ENCODE data around the gene TBC1D22A.

The TBC1D22A gene

DNA sequence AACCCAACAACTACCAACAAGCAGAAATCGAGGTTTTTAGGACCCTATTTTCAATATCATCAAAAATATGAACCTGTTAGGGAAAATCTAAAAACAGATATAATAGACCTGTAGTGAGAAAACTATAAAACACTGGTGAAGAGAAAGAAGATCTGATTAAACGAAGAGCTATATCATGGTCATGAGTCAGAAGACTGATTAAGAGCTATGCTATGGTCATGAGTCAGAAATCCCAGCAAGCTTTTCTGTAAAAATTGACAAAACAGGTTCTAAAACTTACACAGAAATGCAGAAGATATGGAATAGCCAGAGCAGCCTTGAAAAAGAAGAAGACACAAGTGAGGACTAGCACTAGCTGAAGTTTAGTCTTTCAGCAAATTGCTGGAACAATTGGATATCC, 345.0 kb downstream of the TBC1D22A start:
- no peak overlapping the region for H3K4me3 ChIP-seq (IDR thresholded peaks at IDR 0.05; ENCODE audit: insufficient read depth, low read depth, low read length)
- H3K27ac ChIP-seq, result no peak overlapping the region

DNA sequence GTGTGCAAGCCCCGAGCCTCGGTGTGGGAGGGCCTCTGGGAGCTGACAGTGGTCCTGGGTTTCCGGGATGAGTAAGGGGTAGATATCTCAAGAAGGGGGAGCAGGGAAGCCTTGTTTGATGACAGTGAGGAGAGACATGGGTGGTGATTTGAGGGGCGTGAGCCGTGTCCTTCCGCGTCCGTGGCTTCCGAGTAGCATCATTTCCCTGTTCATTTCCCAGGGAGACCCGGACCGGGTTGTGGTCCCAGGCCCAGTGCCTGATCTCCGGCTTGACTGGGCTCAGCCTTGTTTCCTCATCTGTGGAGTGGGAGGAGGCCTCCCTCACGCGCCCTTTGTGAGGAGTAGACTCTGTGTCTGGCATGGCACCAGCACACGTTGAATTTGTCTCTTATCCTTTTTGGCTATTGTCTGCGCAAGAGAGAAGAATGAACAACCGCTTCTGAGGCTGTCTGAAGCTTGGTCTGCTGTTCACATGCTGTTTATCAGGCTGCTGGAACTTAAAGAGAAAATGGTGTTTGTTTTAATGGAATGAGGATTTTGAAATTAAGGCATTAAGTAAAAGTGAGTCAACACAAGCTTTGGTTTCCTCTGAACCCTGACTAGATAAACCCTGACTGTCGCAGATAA, 348.5 kb downstream of the TBC1D22A start:
- Histone ChIP-seq H3K4me3 (IDR thresholded peaks at IDR 0.05; ENCODE audit: insufficient read depth, low read depth, low read length) (no peak overlapping the region), H3K79me2 (ENCODE audit: insufficient read depth, low read depth) (no peaks in the 10 kb centered on the region), H3K9ac (no peak overlapping the region), H3K27ac (no peak overlapping the region), H3K27me3 (ENCODE audit: insufficient read depth, low read depth) (no peaks in the 10 kb centered on the region), H3K4me1 (ENCODE audit: low read depth, poor library complexity, severe bottlenecking) (no peaks in the 10 kb centered on the region), H4K20me1 (ENCODE audit: insufficient read depth) (no peaks in the 10 kb centered on the region), H2AFZ (ENCODE audit: low read depth) (no peak overlapping the region), H3K4me2 (no peak overlapping the region), H3K36me3 (ENCODE audit: insufficient read depth) (no peaks in the 10 kb centered on the region)
- TF ChIP-seq, protein P1, sequence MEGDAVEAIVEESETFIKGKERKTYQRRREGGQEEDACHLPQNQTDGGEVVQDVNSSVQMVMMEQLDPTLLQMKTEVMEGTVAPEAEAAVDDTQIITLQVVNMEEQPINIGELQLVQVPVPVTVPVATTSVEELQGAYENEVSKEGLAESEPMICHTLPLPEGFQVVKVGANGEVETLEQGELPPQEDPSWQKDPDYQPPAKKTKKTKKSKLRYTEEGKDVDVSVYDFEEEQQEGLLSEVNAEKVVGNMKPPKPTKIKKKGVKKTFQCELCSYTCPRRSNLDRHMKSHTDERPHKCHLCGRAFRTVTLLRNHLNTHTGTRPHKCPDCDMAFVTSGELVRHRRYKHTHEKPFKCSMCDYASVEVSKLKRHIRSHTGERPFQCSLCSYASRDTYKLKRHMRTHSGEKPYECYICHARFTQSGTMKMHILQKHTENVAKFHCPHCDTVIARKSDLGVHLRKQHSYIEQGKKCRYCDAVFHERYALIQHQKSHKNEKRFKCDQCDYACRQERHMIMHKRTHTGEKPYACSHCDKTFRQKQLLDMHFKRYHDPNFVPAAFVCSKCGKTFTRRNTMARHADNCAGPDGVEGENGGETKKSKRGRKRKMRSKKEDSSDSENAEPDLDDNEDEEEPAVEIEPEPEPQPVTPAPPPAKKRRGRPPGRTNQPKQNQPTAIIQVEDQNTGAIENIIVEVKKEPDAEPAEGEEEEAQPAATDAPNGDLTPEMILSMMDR (conservative IDR thresholded peaks at IDR 0.05; ENCODE audit: low read depth, low read length), result no peak

More for the DNA sequence above, 345.0 kb downstream of the TBC1D22A start:
- no peaks in the 10 kb centered on the region for H3K4me1 ChIP-seq (ENCODE audit: low read depth, poor library complexity, severe bottlenecking)
- H3K27me3 ChIP-seq (ENCODE audit: insufficient read depth, low read depth), result no peaks in the 10 kb centered on the region
- no peaks in the 10 kb centered on the region for H3K79me2 ChIP-seq (ENCODE audit: insufficient read depth, low read depth)
- H3K9ac ChIP-seq, result no peak overlapping the region
- H4K20me1 ChIP-seq (ENCODE audit: insufficient read depth), result no peaks in the 10 kb centered on the region
- TF ChIP-seq, protein P1 (conservative IDR thresholded peaks at IDR 0.05; ENCODE audit: low read depth, low read length), result no peak
- H3K36me3 ChIP-seq (ENCODE audit: insufficient read depth), result no peaks in the 10 kb centered on the region
- no peak overlapping the region for H2AFZ ChIP-seq (ENCODE audit: low read depth)
- no peak overlapping the region for H3K4me2 ChIP-seq

DNA sequence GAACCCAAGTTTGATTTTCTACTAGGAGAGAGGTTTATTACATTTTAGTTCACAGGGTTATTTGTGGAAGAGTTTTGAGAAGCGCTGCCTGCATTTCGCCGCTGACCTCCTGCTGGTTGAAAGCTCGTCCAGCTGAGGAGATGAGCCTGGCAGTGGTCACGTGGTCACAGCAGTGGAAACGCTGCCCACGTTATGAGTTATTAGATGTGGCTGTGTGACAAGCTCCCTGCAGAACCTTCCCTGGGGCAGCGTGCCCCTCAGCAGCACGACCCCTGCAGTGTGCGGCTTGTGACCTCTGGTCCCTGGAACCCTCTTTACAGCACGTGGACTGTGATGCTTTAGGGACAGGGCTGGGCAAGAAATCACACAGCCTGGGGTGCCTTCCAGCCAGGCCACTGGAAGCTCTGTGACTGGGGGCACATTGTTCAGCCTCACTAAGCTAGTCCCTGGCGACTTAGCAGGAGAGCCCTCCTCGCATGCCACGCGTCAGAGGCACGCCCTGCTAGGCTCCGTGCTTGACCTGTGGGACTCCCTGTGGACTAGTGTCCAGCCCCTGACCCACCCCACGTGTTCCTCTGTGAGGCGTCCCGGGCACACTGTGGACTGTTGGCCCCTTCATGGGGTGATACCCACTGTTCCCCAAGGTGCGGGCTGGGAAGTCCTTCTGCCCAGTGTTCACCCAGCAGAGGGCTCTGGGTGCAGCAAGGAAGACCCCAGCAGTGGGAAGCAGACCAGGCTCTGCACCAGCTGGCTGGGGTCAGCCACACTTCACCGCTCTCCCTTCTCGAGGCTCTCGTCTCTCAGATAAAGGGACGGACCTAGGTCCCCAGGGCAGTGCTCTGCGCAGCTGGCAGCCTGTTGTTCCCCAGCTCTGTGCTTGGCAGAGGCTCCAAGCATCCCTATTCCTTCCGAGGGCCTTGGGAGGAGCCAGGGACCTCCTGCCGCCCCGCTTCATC, 349.5 kb downstream of the TBC1D22A start:
- no peaks in the 10 kb centered on the region for H3K36me3 ChIP-seq (ENCODE audit: insufficient read depth)
- H2AFZ ChIP-seq (ENCODE audit: low read depth), result no peak overlapping the region
- no peak overlapping the region for H3K4me2 ChIP-seq
- no peak overlapping the region for H3K27ac ChIP-seq
- H4K20me1 ChIP-seq (ENCODE audit: insufficient read depth), result no peaks in the 10 kb centered on the region
- no peak overlapping the region for H3K9ac ChIP-seq
- no peaks in the 10 kb centered on the region for H3K79me2 ChIP-seq (ENCODE audit: insufficient read depth, low read depth)
- TF ChIP-seq, protein P1 (conservative IDR thresholded peaks at IDR 0.05; ENCODE audit: low read depth, low read length), result no peak
- no peaks in the 10 kb centered on the region for H3K27me3 ChIP-seq (ENCODE audit: insufficient read depth, low read depth)
- H3K4me1 ChIP-seq (ENCODE audit: low read depth, poor library complexity, severe bottlenecking), result no peaks in the 10 kb centered on the region
- no peak overlapping the region for H3K4me3 ChIP-seq (IDR thresholded peaks at IDR 0.05; ENCODE audit: insufficient read depth, low read depth, low read length)

DNA sequence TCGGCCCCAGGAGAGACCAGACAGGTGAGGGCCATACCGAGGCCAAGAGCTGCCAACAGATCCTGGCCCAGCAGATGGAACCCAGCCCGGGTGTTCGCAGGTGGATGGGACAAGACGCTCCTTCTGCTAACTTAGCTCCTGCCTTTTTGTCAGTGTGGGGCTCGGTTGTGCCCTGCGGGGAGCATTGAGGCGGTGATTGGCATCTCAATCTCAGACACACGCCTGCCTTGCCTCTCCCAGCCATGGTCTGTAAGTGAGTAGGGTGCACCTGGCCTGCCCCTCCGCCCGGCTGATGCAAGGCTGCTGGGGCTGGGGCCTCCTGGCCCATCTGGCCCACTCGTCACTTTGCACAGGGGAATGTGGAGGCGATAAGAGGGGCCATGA, 350.1 kb downstream of the TBC1D22A start:
- Histone ChIP-seq H4K20me1 (ENCODE audit: insufficient read depth) (no peaks in the 10 kb centered on the region), H3K27ac (no peak overlapping the region), H3K36me3 (ENCODE audit: insufficient read depth) (no peaks in the 10 kb centered on the region), H3K9ac (no peak overlapping the region), H3K79me2 (ENCODE audit: insufficient read depth, low read depth) (no peaks in the 10 kb centered on the region), H3K4me1 (ENCODE audit: low read depth, poor library complexity, severe bottlenecking) (no peaks in the 10 kb centered on the region), H2AFZ (ENCODE audit: low read depth) (no peak overlapping the region), H3K4me3 (IDR thresholded peaks at IDR 0.05; ENCODE audit: insufficient read depth, low read depth, low read length) (no peak overlapping the region), H3K4me2 (no peak overlapping the region), H3K27me3 (ENCODE audit: insufficient read depth, low read depth) (no peaks in the 10 kb centered on the region)
- TF ChIP-seq, protein P1 (conservative IDR thresholded peaks at IDR 0.05; ENCODE audit: low read depth, low read length), result no peak
